Measurements from ENCODE around the gene KEAP1.
"Not testable (repeated sequence)": the region's sequence is repeated elsewhere in the genome, so short reads cannot be mapped to it uniquely, and the experiment has no call there.

KEAP1 gene

GRCh38 chr19:10503002-10503789 lies at the start of gene KEAP1:
KEAP1 (minus strand) TSS chr19:10503356; CDS start chr19:10500033, 3,323 bp downstream.
- no peak for DNase-seq

GRCh38 chr19:10552510-10553053 lies 49.4 kb upstream of the KEAP1 start:
- DNase-seq: peak; percentile 33

- DNase-seq: peak; percentile 62
These were observed 48.6 kb upstream of the KEAP1 start for GRCh38 chr19:10551698-10552301.

- not testable (repeated sequence) for DNase-seq
These were observed 47.9 kb upstream of the KEAP1 start for GRCh38 chr19:10551006-10551405.

- no peak for DNase-seq
These were observed 47.2 kb upstream of the KEAP1 start for GRCh38 chr19:10550336-10550735.

- DNase-seq: no peak
These were observed 46.6 kb upstream of the KEAP1 start for GRCh38 chr19:10549733-10550132.

- no peak for DNase-seq
These were observed 45.7 kb upstream of the KEAP1 start for GRCh38 chr19:10548746-10549276.

GRCh38 chr19:10546817-10547216 lies 43.7 kb upstream of the KEAP1 start:
- no peak for DNase-seq

GRCh38 chr19:10544753-10545251 lies 41.6 kb upstream of the KEAP1 start:
- no peak for DNase-seq

GRCh38 chr19:10544242-10544752 lies 41.1 kb upstream of the KEAP1 start:
- DNase-seq: peak; percentile 28

GRCh38 chr19:10543420-10544241 lies 40.5 kb upstream of the KEAP1 start, which contains the start of gene ATG4D:
ATG4D (plus strand) TSS chr19:10543904; CDS start chr19:10544091, 187 bp downstream.
- DNase-seq: peak; percentile 87

- no peak for DNase-seq
These were observed 39.9 kb upstream of the KEAP1 start for GRCh38 chr19:10543059-10543419.

GRCh38 chr19:10539016-10539415 lies 35.9 kb upstream of the KEAP1 start:
- not testable (repeated sequence) for DNase-seq

GRCh38 chr19:10538204-10538983 lies 35.2 kb upstream of the KEAP1 start:
- no peak for DNase-seq

- no peak for DNase-seq
These were observed 34.5 kb upstream of the KEAP1 start for GRCh38 chr19:10537668-10538067.

- no peak for DNase-seq
These were observed 32.5 kb upstream of the KEAP1 start for GRCh38 chr19:10535613-10536012.

GRCh38 chr19:10533646-10534386 lies 30.7 kb upstream of the KEAP1 start:
- DNase-seq: no peak

GRCh38 chr19:10532457-10532856 lies 29.3 kb upstream of the KEAP1 start:
- no peak for DNase-seq

GRCh38 chr19:10526887-10527286 lies 23.7 kb upstream of the KEAP1 start:
- not testable (repeated sequence) for DNase-seq

GRCh38 chr19:10525636-10526035 lies 22.5 kb upstream of the KEAP1 start:
- DNase-seq: no peak

GRCh38 chr19:10523135-10523636 lies 20.0 kb upstream of the KEAP1 start:
- peak; percentile 52 for DNase-seq

All from CD4-positive, alpha-beta T cell treated with Interleukin-12 subunit alpha and Interleukin-12 subunit beta, for 1 hour (primary cell).